B cell (primary cell): ENCODE results near the gene RIPOR3. TPM values are rescaled to one million over a fixed set of nuclear protein-coding genes. Genes with fewer than 3 reads are reported as not detected.
"Not testable (repeated sequence)": the region's sequence is repeated elsewhere in the genome, so short reads cannot be mapped to it uniquely, and the experiment has no call there.

Source experiments
- ATAC-seq: fragments of 200-7000 bp; cut with Tn5 transposase; one replicate; pipeline ENCODE4 v1.10.0; 2021; ENCODE audit warnings: low read depth, mild to moderate bottlenecking, moderate number of reproducible peaks, moderate library complexity
- CTCF ChIA-PET: fragments of 350-600 bp; sonication (Branson Sonifier 250); formaldehyde crosslinking; loops from one replicate; lab custom pipeline; 2021; ENCODE audit warnings: antibody characterized with exemption, inconsistent platforms; lab: Charles Lee
- POLR2A ChIA-PET: fragments of 350-600 bp; sonication (Branson Sonifier 250); formaldehyde crosslinking; loops from one replicate; lab custom pipeline; 2021; ENCODE audit warnings: antibody characterized with exemption; lab: Charles Lee
- DNase-seq: peaks from one replicate; pipeline ENCODE4 v3.0.0; 2013
- H2AFZ ChIP-seq: 2 replicates; pipeline ENCODE4 v1.6.1; 2012; ENCODE audit warnings: mild to moderate bottlenecking, low read depth, low read length; ENCODE audit not compliant: insufficient read depth, poor library complexity, severe bottlenecking
- H3K27ac ChIP-seq, 2 donors: 1 replicate in 1 of 2; 2 replicates in 1 of 2; pipeline ENCODE4 v1.5.1; 2012 to 2013; ENCODE audit warnings: low read length in 2 of 2, mild to moderate bottlenecking in 2 of 2, moderate library complexity in 1 of 2
- H3K27me3 ChIP-seq, 4 experiments: fragments of 200-600 bp in 1 of 4; sonication (generic) in 1 of 4; replicated peaks in 1 of 4; 1 replicate in 2 of 4; 2 replicates in 2 of 4; pipeline versions ENCODE4 v1.6.1 to v1.7.0; 2013 to 2016; ENCODE audit warnings: low read length in 3 of 4, mild to moderate bottlenecking in 2 of 4, mixed read lengths in 1 of 4, moderate library complexity in 1 of 4; ENCODE audit not compliant: insufficient read depth in 4 of 4, control insufficient read depth in 3 of 4; ENCODE audit errors: control extremely low read depth in 1 of 4
- H3K36me3 ChIP-seq, 2 experiments: replicated peaks in 1 of 2; 1 replicate in 1 of 2; 2 replicates in 1 of 2; pipeline versions ENCODE4 v1.6.1 to v1.7.1; 2013; ENCODE audit warnings: low read length in 1 of 2; ENCODE audit not compliant: insufficient read depth in 2 of 2, control insufficient read depth in 1 of 2; ENCODE audit errors: control extremely low read depth in 1 of 2, extremely low read depth in 1 of 2
- H3K4me1 ChIP-seq, 2 donors: fragments of 200-600 bp in 1 of 2; sonication (generic) in 1 of 2; 1 replicate in 1 of 2; 2 replicates in 1 of 2; pipeline versions ENCODE4 v1.5.1 to v1.6.1; 2013 to 2017; ENCODE audit warnings: low read length in 2 of 2; ENCODE audit not compliant: control insufficient read depth in 2 of 2, insufficient read depth in 2 of 2
- H3K4me2 ChIP-seq: replicated peaks from 2 replicates; pipeline ENCODE3; 2012; ENCODE audit warnings: mild to moderate bottlenecking, low read depth, low read length; ENCODE audit not compliant: poor library complexity, severe bottlenecking
- H3K4me3 ChIP-seq, 5 experiments: fragments of 200-600 bp in 1 of 5; sonication (generic) in 1 of 5; 1 replicate in 3 of 5; 2 replicates in 2 of 5; pipeline versions ENCODE4 v1.5.1 to v1.7.0; 2011 to 2016; ENCODE audit warnings: low read length in 4 of 5, mild to moderate bottlenecking in 4 of 5, low read depth in 2 of 5, control low read depth in 1 of 5, moderate library complexity in 1 of 5; ENCODE audit not compliant: insufficient read depth in 1 of 5; ENCODE audit errors: control extremely low read depth in 1 of 5, extremely low read depth in 1 of 5
- H3K79me2 ChIP-seq: fragments of 200-600 bp; sonication (generic); one replicate; pipeline ENCODE4 v1.6.0; 2016; ENCODE audit warnings: low read length; ENCODE audit not compliant: control insufficient read depth, insufficient read depth
- H3K9ac ChIP-seq: fragments of 200-600 bp; sonication (generic); 2 replicates; pipeline ENCODE4 v1.6.1; 2017; ENCODE audit warnings: mild to moderate bottlenecking, low read length, moderate library complexity
- H3K9me3 ChIP-seq, 3 donors: one replicate each; pipeline versions ENCODE4 v1.6.1 to v1.7.1; 2013; ENCODE audit warnings: low read length in 2 of 3; ENCODE audit not compliant: control insufficient read depth in 2 of 3, insufficient read depth in 1 of 3; ENCODE audit errors: control extremely low read depth in 1 of 3
- H4K20me1 ChIP-seq: 2 replicates; pipeline ENCODE4 v1.6.0; 2012; ENCODE audit warnings: mild to moderate bottlenecking, low read length; ENCODE audit not compliant: insufficient read depth, control insufficient read depth, poor library complexity, severe bottlenecking
- H3K27ac Mint-ChIP-seq: one replicate; pipeline ENCODE4 v1.8.0; 2021; ENCODE audit warnings: mixed read lengths
- H3K27me3 Mint-ChIP-seq: one replicate; pipeline ENCODE4 v1.8.0; 2021; ENCODE audit warnings: mixed read lengths
- H3K4me1 Mint-ChIP-seq: one replicate; pipeline ENCODE4 v1.8.0; 2021; ENCODE audit warnings: mixed read lengths
- H3K4me3 Mint-ChIP-seq: one replicate; pipeline ENCODE4 v1.8.0; 2021; ENCODE audit warnings: mixed read lengths
- H3K9me3 Mint-ChIP-seq: one replicate; pipeline ENCODE4 v1.8.0; 2022; ENCODE audit warnings: mixed read lengths; ENCODE audit not compliant: insufficient read depth
- CTCF ChIP-seq: fragments of 200-600 bp; IDR thresholded peaks from one replicate; pipeline ENCODE4 v1.8.0; 2022; ENCODE audit warnings: antibody characterized with exemption, mild to moderate bottlenecking
- EZH2 ChIP-seq: IDR thresholded peaks from 2 replicates; pipeline ENCODE4 v1.6.1; 2012; ENCODE audit warnings: borderline replicate concordance, low read depth, mild to moderate bottlenecking, moderate library complexity, low read length; ENCODE audit not compliant: insufficient read depth, poor library complexity, severe bottlenecking
- WGBS: methylation state at CpG from one replicate; pipeline ENCODE4 v1.1.5; 2013; ENCODE audit warnings: missing lambda C conversion rate; ENCODE audit not compliant: insufficient coverage; 5-methylcytosine and 5-hydroxymethylcytosine counted together
- intact Hi-C: fragments of 100-400 bp; cut with micrococcal nuclease; formaldehyde crosslinking; loops from one replicate; pipeline ENCODE4 v1.10.0; 2022
- polyA plus RNA-seq: library from polyadenylated mRNA; depleted of rRNA; stranded (reverse); fragments of >200 nt; gene quantifications from 2 replicates; pipeline ENCODE4 v1.2.3, GENCODE V29; 2012
- total RNA-seq, 2 donors: library from RNA; stranded (reverse); fragments of 120-200 nt in 1 of 2; gene quantifications; 1 replicate in 1 of 2; 2 replicates in 1 of 2; pipeline versions ENCODE4 v1.2.3 to v1.2.4, GENCODE V29; 2013 to 2022

Gene RIPOR3
- total and polyA plus RNA-seq, 2 donors (not counting 1 experiment from before 2014, with no cell fraction given) = 0.09 to 0.27 TPM

- WGBS = 85% methylated on average over 8 of the region's 14 CpGs
- peaks cover 71% of the 10 kb centered on the region for H3K4me1 Mint-ChIP-seq
- ChIA-PET CTCF (interaction anchor here (0.6 to 16.9 kb wide), 27 partner anchors 8 to 385 kb away, joined by 3 to 292 read pairs (median 6); partner anchors contain the start of genes CEBPB and PTPN1), POLR2A (interaction anchor here (0.7 to 1.4 kb wide), 3 partner anchors 19 to 59 kb away, joined by 3 read pairs; no protein-coding TSS in a partner anchor)
- Histone ChIP-seq H3K4me1 (peaks cover 26 to 38% of the 10 kb centered on the region in 2 donors), H3K9ac (no peak overlapping the region), H3K4me2 (peak overlapping the region; percentile 39), H3K9me3 (no peaks in the 10 kb centered on the region), H3K27ac (peak overlapping the region; percentile 24 to 83), H3K4me3 (no peak overlapping the region), H2AFZ (no peak overlapping the region), H4K20me1 (peaks cover 96% of the 10 kb centered on the region), H3K79me2 (peaks cover 94% of the 10 kb centered on the region), H3K27me3 (no peaks in the 10 kb centered on the region), H3K36me3 (peaks cover 4 to 84% of the 10 kb centered on the region in 2 experiments)
- DNase-seq (peak; percentile 71), ATAC-seq (peak; percentile 87)
- H3K27me3 Mint-ChIP-seq = no peaks in the 10 kb centered on the region
- H3K4me3 Mint-ChIP-seq = peak overlapping the region; percentile 36
- H3K27ac Mint-ChIP-seq = peak overlapping the region; percentile 89
- intact Hi-C loops = loop anchor here (1.0 to 5.0 kb wide), 4 partner anchors 60 to 108 kb away; partner anchors contain the start of gene PTPN1
- TF ChIP-seq EZH2 (no peak), CTCF (peak; percentile 54)
- H3K9me3 Mint-ChIP-seq = no peaks in the 10 kb centered on the region
Observed at GRCh38 chr20:50569864-50570836, 121.2 kb downstream of the RIPOR3 start.

GRCh38 chr20:50569487-50569863 lies 121.9 kb downstream of the RIPOR3 start:
- Mint-ChIP-seq H3K27ac (peak overlapping the region; percentile 89), H3K4me1 (peaks cover 67% of the 10 kb centered on the region)
- DNase-seq, H3K27me3 ChIP-seq, H3K4me3 ChIP-seq, ATAC-seq, intact Hi-C loops, H3K9me3 Mint-ChIP-seq, H3K27me3 Mint-ChIP-seq, H3K9ac ChIP-seq, H3K9me3 ChIP-seq, H3K4me3 Mint-ChIP-seq, H2AFZ ChIP-seq: not testable (repeated sequence)
- H3K79me2 ChIP-seq = peaks cover 95% of the 10 kb centered on the region
- 96% methylated on average over 2 of the region's 7 CpGs for WGBS
- POLR2A ChIA-PET = interaction anchor here (0.8 kb wide), 1 partner anchor 82 kb away, joined by 3 read pairs; no protein-coding TSS in a partner anchor
- H3K27ac ChIP-seq = peak overlapping the region in 1 of 2 donors; percentile 83
- CTCF ChIA-PET = interaction anchor here (0.7 to 16.9 kb wide), 9 partner anchors 10 to 379 kb away, joined by 3 to 292 read pairs (median 6); partner anchors contain the start of genes CEBPB and PTPN1
- H4K20me1 ChIP-seq = peaks cover 96% of the 10 kb centered on the region
- H3K36me3 ChIP-seq = peaks cover under 1 to 84% of the 10 kb centered on the region in 2 experiments
- H3K4me2 ChIP-seq = peak overlapping the region; percentile 39
- peaks cover 26 to 38% of the 10 kb centered on the region in 2 donors for H3K4me1 ChIP-seq
